NCI-H2107 (cell line): ENCODE data around the gene TSPO2.

ENCODE experiments used
- DNase-seq: peaks from one replicate; lab custom pipeline; 2025; lab: John Stamatoyannopoulos, UW

Gene TSPO2

GRCh38 chr6:41075651-41076626, 33.7 kb downstream of the TSPO2 start:
- DNase-seq, result no peak

- DNase-seq, result no peak
These were observed 35.3 kb downstream of the TSPO2 start for GRCh38 chr6:41077536-41077935.

GRCh38 chr6:41078101-41078500, 35.8 kb downstream of the TSPO2 start:
- DNase-seq, result no peak

GRCh38 chr6:41079080-41079479, 36.8 kb downstream of the TSPO2 start:
- no peak for DNase-seq

- no peak for DNase-seq
These were observed 38.4 kb downstream of the TSPO2 start for GRCh38 chr6:41080621-41081020.

GRCh38 chr6:41083072-41083471, 40.8 kb downstream of the TSPO2 start:
- DNase-seq, result no peak

GRCh38 chr6:41085182-41085581, 42.9 kb downstream of the TSPO2 start:
- DNase-seq, result no peak

GRCh38 chr6:41088451-41088850, 46.2 kb downstream of the TSPO2 start:
- DNase-seq, result no peak

GRCh38 chr6:41090841-41091761, 48.8 kb downstream of the TSPO2 start:
- no peak for DNase-seq

GRCh38 chr6:41092421-41093140, 50.3 kb downstream of the TSPO2 start:
- no peak for DNase-seq

GRCh38 chr6:41093729-41094128, 51.5 kb downstream of the TSPO2 start:
- DNase-seq, result no peak
